Nucleus accumbens (tissue), 56 donors: Measurements from ENCODE around the gene PKD2L2.
"Not testable (repeated sequence)": the region's sequence is repeated elsewhere in the genome, so short reads cannot be mapped to it uniquely, and the experiment has no call there.

Experiments
- DNase-seq, 56 donors: peaks; one replicate each; lab custom pipeline; 2025; lab: John Stamatoyannopoulos, UW

PKD2L2 gene

GRCh38 chr5:137888863-137889759 lies at the start of gene PKD2L2:
Gene PKD2L2 (plus strand): TSS chr5:137889457. CDS start chr5:137889492, 35 bp downstream.
- peak in 55 of 56 donors; percentile 26 to 89 (median 75) for DNase-seq

- no peak for DNase-seq
Observed at GRCh38 chr5:137842296-137842695, 47.0 kb upstream of the PKD2L2 start.

GRCh38 chr5:137843676-137844299 lies 45.5 kb upstream of the PKD2L2 start:
- no peak for DNase-seq

- DNase-seq = no peak
Observed at GRCh38 chr5:137845472-137845871, 43.8 kb upstream of the PKD2L2 start.

- DNase-seq = no peak
Observed at GRCh38 chr5:137847687-137848086, 41.6 kb upstream of the PKD2L2 start.

GRCh38 chr5:137853165-137853564 lies 36.1 kb upstream of the PKD2L2 start:
- not testable (repeated sequence) for DNase-seq

- no peak for DNase-seq
Observed at GRCh38 chr5:137856201-137856600, 33.1 kb upstream of the PKD2L2 start.

GRCh38 chr5:137856916-137857862 lies 32.1 kb upstream of the PKD2L2 start:
- no peak for DNase-seq

GRCh38 chr5:137858223-137858916 lies 30.9 kb upstream of the PKD2L2 start:
- no peak for DNase-seq

- peak in 1 of 56 donors; percentile 16 for DNase-seq
Observed at GRCh38 chr5:137858954-137859353, 30.3 kb upstream of the PKD2L2 start.

GRCh38 chr5:137862251-137862650 lies 27.0 kb upstream of the PKD2L2 start:
- DNase-seq = no peak

- not testable (repeated sequence) for DNase-seq
Observed at GRCh38 chr5:137863653-137864052, 25.6 kb upstream of the PKD2L2 start.

- peak in 5 of 56 donors; percentile 8 to 44 (median 34) for DNase-seq
Observed at GRCh38 chr5:137866541-137867388, 22.5 kb upstream of the PKD2L2 start.

GRCh38 chr5:137867664-137868063 lies 21.6 kb upstream of the PKD2L2 start, which contains the start of gene MYOT:
Gene MYOT (plus strand): TSS chr5:137867860. CDS start chr5:137870652, 2,792 bp downstream.
- DNase-seq = no peak

- DNase-seq = peak in 4 of 56 donors; percentile 13 to 36 (median 28)
Observed at GRCh38 chr5:137870647-137871339, 18.5 kb upstream of the PKD2L2 start.

- no peak for DNase-seq
Observed at GRCh38 chr5:137871571-137871970, 17.7 kb upstream of the PKD2L2 start.

- DNase-seq = no peak
Observed at GRCh38 chr5:137872466-137872865, 16.8 kb upstream of the PKD2L2 start.

GRCh38 chr5:137876101-137876500 lies 13.2 kb upstream of the PKD2L2 start:
- no peak for DNase-seq
